HG03280 (cell line): ENCODE measurements around the gene VPS54.
A peak's percentile ranks its signal among the peaks of the same experiment; 100 is the strongest.
"Not testable (repeated sequence)": the region's sequence is repeated elsewhere in the genome, so short reads cannot be mapped to it uniquely, and the experiment has no call there.

Experiments
- ATAC-seq: cut with Tn5 transposase; IDR thresholded peaks from one replicate; pipeline ENCODE4 v1.9.1; 2021; ENCODE audit warnings: mild to moderate bottlenecking, moderate library complexity; ENCODE audit not compliant: unreplicated experiment

VPS54 gene

DNA sequence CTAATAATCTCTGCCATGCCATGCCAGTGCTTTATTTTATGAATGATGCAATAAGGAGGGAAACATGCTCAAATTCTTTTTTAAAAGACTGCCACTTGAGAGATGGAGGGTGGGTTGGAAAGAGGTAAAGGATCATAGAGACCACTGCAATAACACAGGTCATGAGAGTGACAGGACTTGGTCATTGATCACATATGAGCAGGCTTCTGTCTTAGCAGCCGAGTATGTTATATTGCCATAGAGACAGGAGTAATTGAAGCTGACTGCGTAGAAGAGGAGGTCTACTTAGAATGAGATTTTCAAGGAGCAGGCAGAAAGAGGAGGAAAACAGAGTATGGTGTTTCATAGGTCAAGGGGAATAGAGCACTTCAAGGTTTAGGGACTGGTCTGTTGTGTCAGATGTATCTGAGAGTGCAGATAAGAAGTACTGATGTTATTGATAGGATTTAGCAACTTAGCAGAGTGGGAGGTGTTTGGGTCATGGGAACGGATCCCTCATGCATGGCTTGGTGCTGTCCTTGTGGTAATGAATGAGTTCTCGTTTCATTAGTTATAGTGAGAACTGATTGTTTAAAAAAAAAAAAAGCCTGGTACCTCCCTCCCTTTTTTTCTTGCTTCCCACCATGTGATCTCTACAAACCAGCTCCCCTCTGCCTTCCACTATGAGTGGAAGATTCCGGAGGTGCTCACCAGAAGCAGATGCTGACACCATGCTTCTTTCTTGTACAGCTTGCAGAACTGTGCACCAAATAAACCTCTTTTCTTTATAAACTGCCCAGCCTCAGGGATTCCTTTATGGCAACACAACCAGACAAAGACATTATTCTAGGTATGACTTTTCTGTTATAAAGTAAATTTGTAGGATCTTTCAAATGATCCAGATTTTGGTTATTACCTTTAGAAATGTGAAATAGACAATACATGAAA lies 144.8 kb downstream of the VPS54 start:
- no peak for ATAC-seq

DNA sequence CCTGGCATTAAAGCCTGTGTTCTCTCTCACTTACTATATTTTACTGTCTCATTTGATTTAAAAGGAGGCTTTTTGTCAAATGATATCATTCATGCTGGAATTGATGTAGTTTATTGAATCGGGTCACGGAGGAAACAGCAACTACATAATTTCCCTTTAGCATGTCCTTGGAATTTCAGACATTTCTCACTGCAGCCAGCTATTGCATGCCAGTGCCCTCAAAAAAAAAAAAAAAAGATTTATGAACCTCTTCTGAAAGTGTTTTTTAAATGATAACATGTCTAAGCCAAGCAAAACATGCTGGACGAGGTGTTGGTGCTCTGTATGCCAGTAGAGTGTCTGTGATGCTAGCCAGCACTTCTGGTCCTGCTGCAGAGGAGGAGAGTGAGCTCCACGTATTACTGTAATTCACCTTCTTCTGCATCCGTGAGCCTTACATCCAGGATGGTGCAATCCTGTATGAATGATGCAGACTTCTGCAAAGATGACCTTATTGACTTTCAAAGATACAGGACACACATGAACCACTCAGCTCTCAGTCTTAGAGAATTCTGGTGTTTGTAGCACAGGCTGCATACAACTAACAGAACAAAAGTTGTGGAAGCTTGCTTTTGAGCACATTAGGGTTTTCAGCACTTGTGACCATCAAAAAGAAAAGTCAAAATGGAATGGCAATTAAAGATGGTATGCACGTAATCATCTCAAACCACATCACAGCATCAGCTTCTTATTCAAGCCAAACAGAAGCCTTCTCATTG lies 146.5 kb downstream of the VPS54 start:
- ATAC-seq = no peak

DNA sequence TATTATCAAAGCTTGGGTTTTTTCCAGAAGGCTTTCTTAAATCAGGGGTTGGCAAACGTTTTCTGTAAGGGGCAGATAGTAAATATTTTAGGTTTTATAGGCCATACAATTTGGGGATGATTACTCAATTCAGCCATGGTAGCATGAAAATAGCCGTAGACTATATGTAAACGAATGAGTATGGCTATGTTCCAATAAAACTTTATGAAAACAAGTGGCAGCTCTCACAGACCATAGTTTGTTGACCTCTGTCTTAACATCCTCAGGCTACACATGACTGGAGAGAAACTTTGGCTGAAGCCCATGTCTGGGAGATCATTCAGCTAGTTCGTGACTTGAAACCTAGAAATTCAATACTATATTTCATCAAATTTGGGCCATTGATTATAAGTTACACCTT lies 147.4 kb downstream of the VPS54 start:
- ATAC-seq = no peak

DNA sequence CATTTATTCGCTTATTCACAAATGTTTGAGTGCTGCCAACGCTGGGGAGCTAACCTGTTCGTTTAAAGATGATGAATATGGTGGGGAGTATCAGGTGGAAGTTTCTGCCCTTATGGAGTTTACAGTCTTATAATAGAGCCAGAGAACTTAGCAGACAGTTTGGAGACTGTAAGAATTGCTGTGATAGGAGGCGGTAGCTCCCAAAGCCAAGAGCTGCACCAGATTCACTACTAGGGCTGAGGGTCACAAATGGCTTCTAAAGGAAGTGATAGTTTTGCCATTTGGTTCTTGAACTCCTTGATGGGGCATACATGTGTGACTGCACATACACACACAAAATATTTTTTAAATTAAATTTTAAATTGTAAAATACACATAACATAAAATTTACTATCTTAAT lies 148.5 kb downstream of the VPS54 start:
- ATAC-seq = no peak

DNA sequence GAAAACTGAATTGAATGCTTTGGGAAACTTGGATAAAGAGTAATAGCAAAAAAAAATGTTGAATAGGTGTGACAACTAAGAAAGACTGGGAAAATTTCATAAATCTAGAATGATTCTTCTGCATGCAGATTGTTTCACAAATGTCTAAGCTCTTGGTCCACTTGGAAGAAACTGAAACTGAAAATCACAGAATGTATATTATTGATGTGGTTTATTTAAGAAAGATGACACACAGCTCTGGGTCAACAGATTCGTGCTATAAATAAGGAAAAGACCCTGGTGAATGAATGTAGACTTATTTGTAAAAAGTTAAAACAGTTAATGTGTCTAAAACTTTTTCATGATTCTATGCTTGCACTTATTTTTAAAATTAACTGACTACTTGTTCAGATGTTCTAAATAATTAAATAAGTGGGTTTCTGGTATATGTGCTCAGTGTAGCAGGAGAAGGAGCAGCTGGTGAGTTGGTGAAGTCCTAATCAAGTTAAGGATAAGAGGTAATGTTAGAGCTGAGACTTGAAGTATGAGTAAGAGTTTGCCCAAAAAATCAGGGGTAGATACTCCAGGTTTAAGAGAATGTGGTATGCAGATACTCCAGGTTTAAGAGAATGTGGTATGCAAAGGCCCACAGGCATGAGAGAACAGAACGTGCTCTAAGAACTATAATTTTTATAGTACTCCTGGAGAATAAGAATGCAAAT lies 153.1 kb downstream of the VPS54 start:
- no peak for ATAC-seq

DNA sequence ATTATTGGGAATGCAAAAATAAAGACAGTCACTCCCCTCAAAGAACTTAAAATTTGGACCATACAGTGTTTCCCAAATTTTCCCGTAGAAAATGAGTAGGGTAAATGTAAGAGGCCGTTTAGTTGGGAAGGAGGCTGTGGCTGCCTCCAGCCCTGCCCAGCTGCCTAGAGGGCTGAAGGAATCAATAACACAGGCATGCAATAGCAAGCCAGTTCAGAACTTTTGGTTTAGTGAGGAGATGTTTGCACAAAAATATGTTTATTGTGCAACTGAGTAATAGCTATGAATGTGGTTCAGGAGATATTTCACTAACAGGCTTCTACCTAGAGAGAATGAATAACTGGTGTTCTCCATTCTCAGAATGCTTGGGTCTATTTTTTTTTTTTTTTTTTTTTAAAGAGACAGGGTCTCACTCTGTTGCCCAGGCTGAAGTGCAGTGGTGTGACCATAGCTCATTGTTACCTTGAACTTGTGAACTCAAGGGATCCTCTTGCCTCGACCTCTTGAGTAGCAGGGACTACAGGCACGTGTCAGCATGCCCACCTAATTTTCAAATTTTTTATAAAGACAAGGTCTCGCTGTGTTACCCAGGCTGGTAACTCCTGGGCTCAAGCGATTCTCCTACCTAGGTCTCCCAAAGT lies 153.9 kb downstream of the VPS54 start:
- no peak for ATAC-seq

DNA sequence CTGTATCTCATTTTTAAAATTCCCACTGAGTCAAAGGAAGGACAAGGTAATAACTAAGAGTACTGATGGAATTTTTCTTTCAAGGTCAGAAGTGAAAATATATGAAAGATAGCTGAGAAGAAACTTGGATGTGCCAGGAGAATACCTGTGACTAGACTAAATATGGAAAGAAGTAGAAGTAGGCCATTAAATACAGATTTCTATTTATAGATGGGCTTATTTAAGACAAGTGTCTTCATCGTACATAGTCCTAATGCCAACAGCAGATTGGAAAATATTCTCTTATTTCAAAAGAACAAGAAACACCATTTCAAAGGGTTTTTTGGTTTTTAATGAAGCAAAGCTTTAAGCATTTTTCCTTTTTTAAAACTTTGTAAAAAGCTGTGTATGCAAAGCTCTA lies 155.5 kb downstream of the VPS54 start:
- ATAC-seq = no peak

DNA sequence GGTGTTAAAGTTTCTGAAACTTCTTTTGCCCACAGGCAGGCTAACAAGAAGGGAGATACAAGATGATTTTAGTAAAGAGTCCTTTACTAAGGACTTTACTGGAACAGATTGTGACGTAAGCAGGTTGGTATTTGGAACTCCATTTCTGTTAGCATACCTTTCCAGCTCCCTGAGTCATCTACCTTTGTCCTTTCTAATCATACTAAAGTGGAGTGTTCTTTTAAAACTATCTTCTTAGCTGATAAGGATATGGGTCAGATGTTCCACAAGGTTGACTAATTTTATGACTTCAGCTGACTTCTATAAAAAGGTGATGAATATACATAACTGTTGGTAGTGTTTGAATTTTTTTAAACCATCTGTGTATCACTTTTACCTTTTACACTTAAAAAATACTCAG lies 156.4 kb downstream of the VPS54 start:
- no peak for ATAC-seq

DNA sequence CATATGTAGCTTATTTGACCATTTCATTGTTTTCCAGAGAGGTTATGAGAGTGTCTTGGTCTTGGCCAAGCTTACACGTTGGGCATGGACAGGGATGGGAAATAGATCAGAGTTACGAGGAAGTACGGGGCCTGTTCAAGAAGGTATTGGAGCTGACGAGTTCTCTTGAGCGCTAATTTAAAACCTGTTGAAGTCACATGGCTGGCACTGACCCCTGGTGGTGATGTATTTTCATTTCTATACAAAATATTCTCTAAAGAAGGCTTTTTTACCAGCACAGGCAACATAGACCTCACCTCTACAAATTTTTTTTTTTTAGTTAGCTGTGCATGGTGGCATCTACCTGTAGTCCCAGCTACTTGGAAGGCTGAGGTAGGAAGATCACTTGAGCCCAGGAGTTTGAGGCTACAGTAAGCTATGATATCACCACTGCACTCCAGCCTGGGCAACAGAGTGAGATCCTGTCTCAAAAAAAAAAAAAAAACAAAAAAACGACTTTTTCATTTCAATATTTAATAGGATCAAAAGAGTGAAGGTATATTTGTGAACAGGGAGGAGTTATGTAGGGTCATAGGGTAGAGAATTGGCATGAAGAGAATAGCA lies 157.9 kb downstream of the VPS54 start:
- peak; percentile 60 for ATAC-seq

DNA sequence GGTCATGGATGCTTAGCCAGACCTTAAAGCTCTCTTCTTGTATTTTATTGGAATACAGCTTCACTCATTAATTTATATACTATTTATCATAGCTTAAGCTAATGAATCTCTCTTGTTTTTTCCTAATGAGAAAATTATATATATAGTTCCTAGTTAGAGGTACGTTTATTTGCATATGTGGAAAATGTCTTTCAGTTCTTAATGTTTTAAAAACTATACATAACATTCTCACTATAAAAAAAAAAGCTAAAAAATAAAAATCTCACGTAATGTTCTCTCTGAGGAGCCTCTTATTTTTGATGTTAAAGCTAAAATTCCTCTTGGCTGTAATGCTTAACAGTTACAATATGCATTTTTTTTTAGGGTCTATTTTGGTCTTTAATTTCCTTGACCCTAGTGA lies 160.9 kb downstream of the VPS54 start:
- no peak for ATAC-seq

DNA sequence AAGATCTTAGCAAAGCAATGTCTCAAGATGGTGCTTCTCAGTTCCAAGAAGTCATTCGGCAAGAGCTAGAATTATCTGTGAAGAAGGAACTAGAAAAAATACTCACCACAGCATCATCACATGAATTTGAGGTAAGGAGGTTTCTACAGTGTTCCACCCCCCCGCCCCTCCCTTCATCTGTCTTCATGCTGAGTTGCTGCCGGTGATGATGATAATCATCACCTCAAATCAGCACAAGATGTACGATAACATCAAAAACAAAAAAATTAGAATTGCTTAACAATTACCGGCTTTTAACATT lies 163.0 kb downstream of the VPS54 start:
- no peak for ATAC-seq

DNA sequence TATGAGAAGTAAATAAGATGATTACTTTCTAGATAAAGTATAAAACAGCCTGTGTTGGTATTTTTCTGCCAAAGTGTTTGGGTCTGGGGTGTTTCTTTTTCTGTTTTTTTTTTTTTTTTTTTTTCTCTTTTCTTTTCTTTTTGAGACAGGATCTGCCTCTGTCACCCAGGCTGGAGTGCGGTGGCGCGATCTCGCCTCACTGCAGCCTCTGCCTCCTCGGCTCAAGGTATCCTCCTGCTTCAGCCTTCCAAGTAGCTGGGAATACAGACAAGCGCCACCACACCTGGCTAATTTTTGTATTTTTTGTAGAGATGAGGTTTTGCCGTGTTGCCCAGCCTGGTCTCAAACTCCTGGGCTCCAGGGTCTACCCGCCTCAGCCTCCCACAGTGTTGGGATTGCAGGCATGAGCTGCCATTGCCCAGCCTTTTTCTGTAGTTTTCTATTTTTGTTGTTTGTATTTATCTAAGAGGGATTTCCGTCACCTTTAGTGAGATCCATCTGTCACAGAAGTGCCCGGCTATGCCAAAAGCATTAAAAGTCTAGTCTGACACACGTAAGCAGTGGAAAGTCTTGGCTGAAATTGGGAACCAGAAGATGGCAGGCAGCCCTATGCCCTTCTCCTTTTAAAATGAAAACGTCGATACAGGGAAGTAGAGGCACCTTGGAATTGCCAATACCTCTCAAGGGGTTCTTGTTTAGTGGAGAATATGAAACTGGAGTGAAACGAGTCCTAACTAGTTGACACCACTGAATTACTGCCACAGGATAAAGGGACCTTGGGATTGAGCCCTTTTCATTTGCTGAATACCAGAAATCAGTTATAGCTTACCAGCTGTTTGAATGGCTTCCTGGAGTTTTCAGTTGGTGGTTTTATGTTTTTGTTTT lies 163.6 kb downstream of the VPS54 start:
- ATAC-seq = no peak

DNA sequence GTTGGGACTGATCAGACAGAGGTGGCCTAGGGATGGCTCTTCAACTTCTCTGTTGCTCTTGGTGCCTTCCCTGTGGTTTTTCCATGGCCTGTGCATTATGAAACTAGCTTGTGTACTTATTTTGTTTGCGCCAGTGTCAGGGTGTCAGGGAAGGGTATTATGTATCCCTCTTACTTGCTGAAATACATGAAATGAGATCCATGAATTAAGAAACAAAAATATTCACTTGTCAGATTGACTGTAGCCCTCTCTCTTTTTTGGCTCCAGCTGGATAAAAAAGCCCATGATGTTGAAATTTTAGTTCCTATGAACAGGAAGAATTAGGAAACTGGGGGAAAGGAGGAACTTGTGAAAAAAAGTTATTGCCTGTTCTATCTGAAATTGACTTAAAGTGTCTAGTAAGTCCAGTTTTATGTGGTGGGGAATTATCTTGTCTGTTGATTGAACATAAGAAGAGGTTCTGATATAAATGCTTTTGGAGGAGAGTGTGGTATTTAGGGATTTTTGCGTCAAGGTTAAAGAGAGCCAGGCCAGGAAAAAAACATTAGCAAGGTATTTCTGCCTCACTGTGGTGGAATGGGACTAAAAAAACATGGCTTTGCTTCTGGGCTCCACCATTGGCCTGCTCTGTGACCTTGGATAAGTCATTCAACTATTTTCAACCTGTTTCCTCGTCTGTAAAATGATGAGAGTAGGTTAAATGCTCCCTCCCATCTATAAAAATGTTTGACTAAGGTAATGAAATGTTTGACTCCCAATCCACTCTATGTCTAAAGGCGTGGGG lies 165.5 kb downstream of the VPS54 start:
- ATAC-seq = no peak

DNA sequence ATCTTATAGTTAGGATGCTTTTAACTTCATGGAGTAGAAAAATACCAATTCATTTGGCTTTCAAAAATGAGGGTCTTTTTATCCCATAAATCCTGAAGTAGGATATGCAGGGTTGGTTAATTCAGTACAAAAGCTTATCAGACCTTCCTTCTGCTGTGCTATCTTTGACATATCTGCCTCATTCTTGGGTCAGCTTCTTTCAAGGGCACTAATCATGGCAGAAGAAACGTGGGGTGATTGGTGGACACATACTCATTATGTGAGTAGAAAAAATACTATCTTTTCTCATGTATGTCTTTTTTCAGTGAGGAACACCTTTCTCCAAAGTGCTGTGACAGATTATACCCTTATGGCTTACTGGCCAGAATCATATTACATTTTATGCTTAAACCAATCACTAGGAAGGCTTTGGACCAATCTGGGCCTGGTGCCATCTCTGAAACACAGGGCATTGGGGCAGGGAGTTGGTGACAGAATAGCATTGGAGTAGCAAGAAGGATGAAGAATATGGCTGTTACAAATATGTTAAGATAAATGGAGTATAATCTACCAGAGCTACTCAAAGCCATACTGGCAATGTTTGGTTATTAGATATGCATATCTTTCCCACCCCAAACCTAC lies 167.4 kb downstream of the VPS54 start:
- ATAC-seq = no peak

DNA sequence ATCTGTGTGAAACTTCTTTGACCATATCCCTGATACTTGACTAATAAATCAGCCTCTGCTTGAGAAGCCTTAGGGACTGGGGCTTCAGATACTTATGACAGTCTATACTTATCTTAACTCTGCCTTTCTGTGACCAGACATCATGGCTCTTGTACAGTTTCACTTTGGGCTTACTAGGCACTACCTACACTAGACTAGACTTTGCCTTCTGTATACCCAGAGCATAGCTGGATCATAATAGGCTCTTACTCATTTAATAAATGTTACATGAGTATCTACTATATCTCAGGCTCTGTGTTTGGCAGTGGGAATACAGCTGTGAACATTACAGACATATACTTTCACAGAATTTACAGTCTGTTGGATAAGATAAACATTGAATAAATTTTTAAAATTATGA lies 168.6 kb downstream of the VPS54 start:
- ATAC-seq = no peak

DNA sequence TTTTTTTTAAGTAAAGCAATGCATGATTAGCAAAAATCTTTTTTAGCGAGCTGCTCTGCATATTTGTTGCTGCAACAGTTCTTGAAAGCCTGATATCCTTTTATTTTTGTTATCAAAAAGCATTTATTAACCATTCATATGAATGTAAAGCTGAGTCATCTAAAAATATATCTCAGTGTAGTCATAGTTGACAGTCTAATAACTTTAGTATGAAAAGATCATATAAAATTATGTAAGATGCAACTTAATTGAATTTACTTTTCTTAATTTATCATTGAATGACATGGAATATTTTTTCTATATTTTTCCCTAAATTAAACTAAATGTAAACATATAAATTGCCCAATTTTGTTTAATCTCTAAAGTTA lies 169.0 kb downstream of the VPS54 start:
- ATAC-seq = no peak

DNA sequence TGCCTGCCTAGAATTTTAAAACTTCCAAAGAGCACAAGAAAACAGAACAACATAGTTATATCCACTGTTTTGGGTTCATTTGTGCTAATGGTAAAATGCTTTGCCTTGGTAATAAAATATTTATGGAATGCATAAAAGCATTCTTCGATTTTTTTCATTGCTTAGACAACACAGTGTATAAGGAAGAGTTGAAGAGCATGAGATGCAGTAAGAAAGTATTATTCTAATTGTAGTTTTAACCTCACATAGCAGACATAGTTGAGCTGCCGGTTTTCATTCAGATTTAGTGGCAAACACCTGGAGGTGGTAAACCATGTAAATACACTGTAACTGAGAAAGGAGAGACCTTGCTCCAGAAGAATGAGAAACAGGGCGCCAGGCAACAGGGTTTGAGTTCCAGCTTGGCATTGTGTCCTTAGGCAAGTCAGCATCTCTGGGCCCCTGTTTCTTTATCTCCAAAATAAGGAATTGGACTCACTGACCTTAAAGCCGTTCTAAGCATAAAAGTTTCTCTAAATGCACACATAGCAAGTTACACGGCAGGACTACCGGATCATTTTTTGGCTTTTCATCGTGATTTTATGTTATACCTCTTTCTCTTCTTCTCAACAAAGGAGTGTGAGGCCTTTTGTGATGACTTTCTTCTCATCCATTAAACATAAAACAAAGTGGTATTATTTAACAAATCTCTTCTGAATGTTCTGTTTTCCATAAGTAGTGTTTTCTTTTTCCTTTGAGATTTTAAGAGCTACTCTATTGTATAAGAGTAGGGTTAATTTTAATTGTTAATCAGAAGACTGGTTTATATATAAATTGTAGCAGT lies 169.6 kb downstream of the VPS54 start:
- ATAC-seq = no peak

DNA sequence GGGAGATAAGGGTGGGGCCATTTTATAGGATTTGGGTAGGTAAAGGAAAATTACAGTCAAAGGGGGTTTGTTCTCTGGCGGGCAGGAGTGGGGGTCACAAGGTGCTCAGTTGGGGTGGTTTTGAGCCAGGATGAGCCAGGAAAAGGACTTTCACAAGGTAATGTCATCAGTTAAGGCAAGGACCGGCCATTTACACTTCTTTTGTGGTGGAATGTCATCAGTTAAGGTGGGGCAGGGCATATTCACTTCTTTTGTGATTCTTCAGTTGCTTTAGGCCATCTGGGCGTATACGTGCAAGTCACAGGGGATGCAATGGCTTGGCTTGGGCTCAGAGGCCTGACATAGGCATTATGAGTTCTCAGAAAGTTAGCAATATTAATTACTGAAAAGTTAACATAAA lies 171.7 kb downstream of the VPS54 start:
- ATAC-seq = not testable (repeated sequence)
